K562 (cell line): ENCODE measurements around the gene CDC27. TPM values are rescaled to one million over a fixed set of nuclear protein-coding genes. Genes with fewer than 3 reads are reported as not detected.

Experiments
- ATAC-seq: fragments of 200-7000 bp; cut with Tn5 transposase; 3 replicates; pipeline ENCODE4 v1.9.1; 2020; ENCODE audit warnings: moderate library complexity
- BruUV-seq: library from RNA; stranded (reverse); fragments of 400-500 nt; replicated peaks from 2 replicates; lab custom pipeline; 2021; lab: Mats Ljungman, UMichigan
- CTCF ChIA-PET: fragments of 300-600 bp; formaldehyde crosslinking; extraction: SDS; loops from one replicate; lab custom pipeline; 2021; ENCODE audit warnings: low intra/inter-chr PET ratio; lab: Yijun Ruan, JAX
- POLR2A ChIA-PET: fragments of 300-600, 350-650 bp; sonication (Branson Sonifier 250); formaldehyde crosslinking; extraction: SDS; loops from one replicate; lab custom pipeline; 2021; ENCODE audit warnings: antibody characterized with exemption, inconsistent platforms; lab: Yijun Ruan, JAX
- DNase-seq, 4 experiments: peaks; one replicate each; pipeline versions ENCODE4 v3.0.0 to v3.0.0-alpha.2; 2011 to 2018; ENCODE audit warnings: low spot score in 3 of 4, mixed read lengths in 3 of 4; ENCODE audit errors: extremely low read depth in 1 of 4
- FAIRE-seq: peaks from 2 replicates; lab custom pipeline; 2011; peaks lifted over from hg19 to GRCh38; lab: Jason Lieb, UNC
- H2AFZ ChIP-seq: 2 replicates; pipeline ENCODE4 v1.6.0; 2011; ENCODE audit warnings: low read depth, low read length, control low read depth, inconsistent platforms
- H3K27ac ChIP-seq: fragments of 200-600 bp; 3 replicates; pipeline ENCODE4 v1.8.0; 2011; ENCODE audit warnings: low read depth, mild to moderate bottlenecking, control low read depth, inconsistent platforms, low read length, moderate library complexity, mixed read lengths; ENCODE audit errors: extremely low read depth
- H3K27me3 ChIP-seq, 2 experiments: fragments of 300-600 bp in 1 of 2; 2 replicates in 1 of 2; 3 replicates in 1 of 2; pipeline versions ENCODE4 v1.6.0 to v1.8.0; 2011; ENCODE audit warnings: inconsistent platforms in 2 of 2, low read length in 2 of 2, mild to moderate bottlenecking in 1 of 2, mixed read lengths in 1 of 2, moderate library complexity in 1 of 2; ENCODE audit not compliant: control insufficient read depth in 2 of 2, insufficient read depth in 2 of 2
- H3K36me3 ChIP-seq: fragments of 300-600 bp; 3 replicates; pipeline ENCODE4 v1.8.0; 2011; ENCODE audit warnings: mild to moderate bottlenecking, low read length, inconsistent platforms; ENCODE audit not compliant: control insufficient read depth, insufficient read depth
- H3K4me1 ChIP-seq, 2 experiments: fragments of 200-600 bp in 1 of 2; replicated peaks in 1 of 2; 2 replicates in 1 of 2; 3 replicates in 1 of 2; pipeline versions ENCODE4 v1.5.1 to v1.8.0; 2011; ENCODE audit warnings: inconsistent platforms in 2 of 2, low read length in 2 of 2, mild to moderate bottlenecking in 1 of 2, mixed read lengths in 1 of 2, moderate library complexity in 1 of 2; ENCODE audit not compliant: control insufficient read depth in 2 of 2, insufficient read depth in 2 of 2
- H3K4me2 ChIP-seq: 2 replicates; pipeline ENCODE4 v1.6.1; 2011; ENCODE audit warnings: low read length, control low read depth, inconsistent platforms, mixed read lengths; ENCODE audit not compliant: insufficient read depth
- H3K4me3 ChIP-seq: fragments of 200-600 bp; sonication (generic), shearing (Covaris generic); 2 replicates; pipeline ENCODE4 v1.5.1; 2016; ENCODE audit warnings: control low read depth, inconsistent platforms
- H3K79me2 ChIP-seq: fragments of 200-600 bp; 3 replicates; pipeline ENCODE4 v1.8.0; 2011; ENCODE audit warnings: low read length, inconsistent platforms; ENCODE audit not compliant: control insufficient read depth, insufficient read depth
- H3K9ac ChIP-seq, 2 experiments: 2 replicates each; pipeline versions ENCODE4 v1.6.0 to v1.6.1; 2011; ENCODE audit warnings: low read depth in 2 of 2, low read length in 2 of 2, control low read depth in 1 of 2, inconsistent platforms in 1 of 2, mild to moderate bottlenecking in 1 of 2, mixed read lengths in 1 of 2; ENCODE audit not compliant: insufficient read depth in 1 of 2
- H3K9me1 ChIP-seq: one replicate; pipeline ENCODE4 v1.6.0; 2011; ENCODE audit warnings: inconsistent platforms, mild to moderate bottlenecking, low read length, moderate library complexity; ENCODE audit not compliant: control insufficient read depth, insufficient read depth
- H3K9me3 ChIP-seq: replicated peaks from 2 replicates; pipeline ENCODE4 v1.5.1; 2011; ENCODE audit warnings: low read depth, low read length, inconsistent platforms; ENCODE audit not compliant: control insufficient read depth, insufficient read depth
- H4K20me1 ChIP-seq: replicated peaks from 2 replicates; pipeline ENCODE4 v1.6.1; 2011; ENCODE audit warnings: low read length, inconsistent platforms, mixed read lengths; ENCODE audit not compliant: control insufficient read depth, insufficient read depth
- FOSL1 ChIP-seq: fragments of 200-800 bp; sonication (Bioruptor generic); conservative IDR thresholded peaks from 2 replicates; pipeline ENCODE4 v1.6.1; 2016; ENCODE audit warnings: missing genetic modification characterization, missing compliant biosample characterization
- LCOR ChIP-seq: sonication (generic); formaldehyde crosslinking; IDR thresholded peaks from 2 replicates; pipeline ENCODE4 v1.8.0; 2022; ENCODE audit warnings: mild to moderate bottlenecking, missing genetic modification reagents
- MEIS2 ChIP-seq: fragments of 450-650 bp; IDR thresholded peaks from 2 replicates; pipeline ENCODE4 v1.6.1; 2014; ENCODE audit warnings: mild to moderate bottlenecking; ENCODE audit not compliant: partially characterized antibody
- POLR2AphosphoS2 ChIP-seq: IDR thresholded peaks from 2 replicates; pipeline ENCODE4 v1.6.1; 2012; ENCODE audit warnings: low read length, improper control_type of control experiment
- ZNF239 ChIP-seq: fragments of 250-450 bp; sonication (Bioruptor Pico); IDR thresholded peaks from 2 replicates; pipeline ENCODE4 v1.4.0; 2020; ENCODE audit warnings: mild to moderate bottlenecking
- ZNF589 ChIP-seq: fragments of 200-800 bp; sonication (Bioruptor generic); IDR thresholded peaks from 2 replicates; pipeline ENCODE4 v1.6.1; 2016; ENCODE audit warnings: low read depth, missing genetic modification characterization, missing compliant biosample characterization
- WGBS: fragments of 100-300 bp; shearing (Covaris generic); methylation state at CpG from one replicate; pipeline ENCODE4 v1.1.6; 2016; ENCODE audit warnings: low coverage, mixed read lengths; ENCODE audit not compliant: insufficient coverage; ENCODE audit errors: missing lambda C conversion rate; 5-methylcytosine and 5-hydroxymethylcytosine counted together
- in situ Hi-C: fragments of 300-500 bp; cut with MboI; formaldehyde crosslinking; loops from 4 replicates; pipeline ENCODE4 v1.15.0; 2018; ENCODE audit warnings: inconsistent platforms, mixed read lengths
- intact Hi-C: fragments of 100-400 bp; cut with micrococcal nuclease; formaldehyde crosslinking; loops from 2 replicates; pipeline ENCODE4 v1.14.2; 2022
- polyA plus RNA-seq, 8 experiments: library from polyadenylated mRNA; depleted of rRNA in 4 of 8; stranded (reverse) in 5 of 8; unstranded in 3 of 8; fragments of >200 nt; fragmentation: Nextera tagmentation in 2 of 8; fragmentation: Illumina TruSeq in 1 of 8; extraction: Ambion mirVana in 2 of 8; extraction: Trizol in 1 of 8; gene quantifications; 2 replicates each; pipeline versions ENCODE4 v1.2.1 to v1.2.3, GENCODE V29; 2011 to 2014; ENCODE audit warnings: inconsistent platforms in 1 of 8, missing spikeins in 1 of 8
- total RNA-seq, 7 experiments: library from RNA; depleted of rRNA in 6 of 7; stranded (reverse); fragments of >200 nt in 6 of 7; fragmentation: Illumina TruSeq in 2 of 7; extraction: Trizol in 2 of 7; gene quantifications; 2 replicates each; pipeline versions ENCODE4 v1.2.1 to v1.2.3, GENCODE V29; 2011 to 2021; ENCODE audit warnings: low replicate concordance in 1 of 7
- TF ChIP-seq, protein P1 (sequence below), 2 experiments: IDR thresholded peaks; 2 replicates each; pipeline ENCODE4 v1.6.1; 2011; ENCODE audit warnings: borderline replicate concordance in 1 of 2, control low read depth in 1 of 2, low read depth in 1 of 2, low read length in 1 of 2, mild to moderate bottlenecking in 1 of 2, mixed read lengths in 1 of 2, moderate library complexity in 1 of 2; ENCODE audit not compliant: insufficient read depth in 1 of 2, insufficient read length in 1 of 2, poor library complexity in 1 of 2, severe bottlenecking in 1 of 2; ENCODE audit errors: extremely low read depth in 1 of 2
- TF ChIP-seq, protein P2 (sequence below), 2 experiments: IDR thresholded peaks in 1 of 2; conservative IDR thresholded peaks in 1 of 2; 2 replicates each; pipeline ENCODE4 v1.6.1; 2016; ENCODE audit warnings: low read depth in 2 of 2, mild to moderate bottlenecking in 1 of 2, missing compliant biosample characterization in 1 of 2, missing genetic modification characterization in 1 of 2, moderate library complexity in 1 of 2

Gene CDC27
- total and polyA plus RNA-seq, 9 of the 15 experiments (the other 6 are each of a cell fraction or from before 2014, with no cell fraction given): 28.6 to 155 (median 94.1) TPM

DNA sequence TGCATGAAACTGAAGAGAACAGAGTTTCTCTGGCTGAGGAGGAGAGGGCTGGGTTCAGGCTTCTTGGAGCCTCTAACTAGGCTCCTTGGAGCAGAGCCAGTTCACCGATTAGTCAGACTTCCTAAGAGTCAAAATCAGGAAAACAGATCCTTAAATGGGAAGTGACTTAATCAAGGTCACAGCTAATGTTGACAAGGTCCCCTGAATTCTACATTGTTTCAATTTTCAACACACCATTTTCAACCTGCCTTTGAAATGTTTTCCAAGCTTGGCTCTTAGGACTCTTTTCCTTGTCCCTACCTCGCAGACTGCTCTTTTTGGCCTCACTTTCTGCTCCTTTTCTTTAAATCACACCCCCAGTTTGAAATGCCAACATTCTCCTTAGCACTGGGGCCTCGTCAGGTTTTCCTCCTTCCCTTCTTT lies 36.4 kb upstream of the CDC27 start (continued):
- TF ChIP-seq ZNF589: peak; percentile 59; the same call in 1 of the 2 replicates
- 0 out of 2 replicates have a peak, but pooled peaks have one; percentile 37 for TF ChIP-seq LCOR
- peak; percentile 82 for TF ChIP-seq FOSL1
- TF ChIP-seq, protein P1, sequence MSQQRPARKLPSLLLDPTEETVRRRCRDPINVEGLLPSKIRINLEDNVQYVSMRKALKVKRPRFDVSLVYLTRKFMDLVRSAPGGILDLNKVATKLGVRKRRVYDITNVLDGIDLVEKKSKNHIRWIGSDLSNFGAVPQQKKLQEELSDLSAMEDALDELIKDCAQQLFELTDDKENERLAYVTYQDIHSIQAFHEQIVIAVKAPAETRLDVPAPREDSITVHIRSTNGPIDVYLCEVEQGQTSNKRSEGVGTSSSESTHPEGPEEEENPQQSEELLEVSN (IDR thresholded peaks at IDR 0.05; ENCODE audit: borderline replicate concordance in 1 of 2, extremely low read depth in 1 of 2, insufficient read depth in 1 of 2, insufficient read length in 1 of 2, low read depth in 1 of 2, low read length in 1 of 2, poor library complexity in 1 of 2, severe bottlenecking in 1 of 2): no peak
- TF ChIP-seq, all 486 proteins: peak for 13

DNA sequence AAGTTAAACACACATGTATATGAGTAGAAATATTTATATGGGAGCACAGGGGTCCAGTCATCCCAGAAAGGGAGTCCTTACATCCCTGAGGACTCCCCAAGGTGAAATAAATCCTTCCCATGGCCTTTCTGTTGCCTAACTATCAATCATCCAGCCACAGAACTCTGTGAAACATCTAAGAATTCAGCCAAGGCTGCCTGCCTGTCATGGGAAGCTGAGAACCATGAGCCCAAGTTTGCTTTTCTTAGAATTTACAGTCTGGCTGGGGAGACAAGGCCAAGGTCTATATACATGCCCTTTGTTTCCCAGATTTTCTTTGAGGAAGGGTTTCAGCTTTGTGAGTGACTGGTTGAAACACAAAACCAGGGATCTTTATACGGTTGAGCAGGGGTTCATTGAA lies 35.9 kb upstream of the CDC27 start:
- WGBS: 25% methylated on average over 1 of the region's 1 CpG
- no peaks in the 10 kb centered on the region for H3K9me1 ChIP-seq

More for the DNA sequence above, 35.9 kb upstream of the CDC27 start:
- Histone ChIP-seq H3K79me2 (peaks cover 7% of the 10 kb centered on the region; the same call in 2 of the 3 replicates), H3K4me2 (no peak overlapping the region), H2AFZ (no peak overlapping the region), H4K20me1 (no peaks in the 10 kb centered on the region), H3K4me1 (peaks cover 14 to 23% of the 10 kb centered on the region in 2 experiments; a peak in 4 of 5 replicates), H3K27ac (peak overlapping the region; percentile 60; the same call in 2 of the 3 replicates), H3K27me3 (no peaks in the 10 kb centered on the region), H3K36me3 (peaks cover 46% of the 10 kb centered on the region), H3K9me3 (peaks cover 24% of the 10 kb centered on the region), H3K9ac (no peak overlapping the region), H3K4me3 (no peak overlapping the region)
- DNase-seq: no peak
- intact Hi-C loops (no loop called here), in situ Hi-C loops (loop anchor here (10.0 kb wide), 1 partner anchor 390 kb away; no protein-coding TSS in a partner anchor)
- no peak for FAIRE-seq
- BruUV-seq: no TSS peak
- ChIA-PET POLR2A (interaction anchor here (0.6 to 1.7 kb wide), 4 partner anchors 8 to 424 kb away, joined by 3 to 5 read pairs (median 4); partner anchors contain the start of gene KPNB1), CTCF (no interaction called here)
- ATAC-seq: no peak
- TF ChIP-seq, protein P2, sequence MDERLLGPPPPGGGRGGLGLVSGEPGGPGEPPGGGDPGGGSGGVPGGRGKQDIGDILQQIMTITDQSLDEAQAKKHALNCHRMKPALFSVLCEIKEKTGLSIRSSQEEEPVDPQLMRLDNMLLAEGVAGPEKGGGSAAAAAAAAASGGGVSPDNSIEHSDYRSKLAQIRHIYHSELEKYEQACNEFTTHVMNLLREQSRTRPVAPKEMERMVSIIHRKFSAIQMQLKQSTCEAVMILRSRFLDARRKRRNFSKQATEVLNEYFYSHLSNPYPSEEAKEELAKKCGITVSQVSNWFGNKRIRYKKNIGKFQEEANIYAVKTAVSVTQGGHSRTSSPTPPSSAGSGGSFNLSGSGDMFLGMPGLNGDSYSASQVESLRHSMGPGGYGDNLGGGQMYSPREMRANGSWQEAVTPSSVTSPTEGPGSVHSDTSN (CRISPR knock-in tag; IDR thresholded peaks at IDR 0.05; ENCODE audit: low read depth): no peak
- TF ChIP-seq, protein P2 (tag; conservative IDR thresholded peaks at IDR 0.05; ENCODE audit: low read depth): 0 out of 2 replicates have a peak, but pooled peaks have one; percentile 32
- TF ChIP-seq MEIS2 (peak; percentile 34), ZNF239 (no peak), POLR2AphosphoS2 (0 out of 2 replicates have a peak, but pooled peaks have one; percentile 41)
